HepG2 (cell line): ENCODE data around the gene SMCO4. TPM values are rescaled to one million over a fixed set of nuclear protein-coding genes. Genes with fewer than 3 reads are reported as not detected.

Experiments
- ASH2L ChIP-seq: fragments of 300-600, 200-600 bp; sonication (generic); IDR thresholded peaks from 2 replicates; pipeline ENCODE4 v1.7.0; 2017; ENCODE audit warnings: low read depth, mild to moderate bottlenecking, moderate library complexity, mixed read lengths, low read length; ENCODE audit not compliant: insufficient read length
- CEBPB ChIP-seq: IDR thresholded peaks from 2 replicates; pipeline ENCODE4 v1.6.1; 2011; ENCODE audit warnings: low read depth, low read length, improper control_type of control experiment, borderline replicate concordance
- FOSL1 ChIP-seq: sonication (generic); formaldehyde crosslinking; IDR thresholded peaks from 2 replicates; pipeline ENCODE4 v1.9.0; 2021; ENCODE audit warnings: missing genetic modification reagents, borderline replicate concordance
- RFX1 ChIP-seq: fragments of 450-650 bp; IDR thresholded peaks from 2 replicates; pipeline ENCODE4 v1.6.1; 2017
- TEAD2 ChIP-seq: sonication (generic); formaldehyde crosslinking; IDR thresholded peaks from 2 replicates; pipeline ENCODE4 v1.9.0; 2021; ENCODE audit warnings: missing genetic modification reagents
- THAP11 ChIP-seq: IDR thresholded peaks from 2 replicates; pipeline ENCODE4 v1.6.1; 2016; ENCODE audit warnings: missing biosample characterization, missing genetic modification reagents
- U2AF2 ChIP-seq: fragments of 200-400 bp; formaldehyde crosslinking; IDR thresholded peaks from 2 replicates; pipeline ENCODE4 v1.6.1; 2017; ENCODE audit warnings: low read depth, mild to moderate bottlenecking, low read length
- ZBTB8A ChIP-seq: sonication (generic); formaldehyde crosslinking; IDR thresholded peaks from 2 replicates; pipeline ENCODE4 v1.4.0; 2020; ENCODE audit warnings: mild to moderate bottlenecking, low read depth, missing genetic modification reagents, borderline replicate concordance
- ZFX ChIP-seq: sonication (generic); formaldehyde crosslinking; IDR thresholded peaks from 2 replicates; pipeline ENCODE4 v1.4.0; 2020; ENCODE audit warnings: mild to moderate bottlenecking, low read depth, missing genetic modification reagents, moderate library complexity
- ZNF382 ChIP-seq: sonication (generic); formaldehyde crosslinking; IDR thresholded peaks from 2 replicates; pipeline ENCODE4 v1.5.0; 2020; ENCODE audit warnings: missing genetic modification reagents, mild to moderate bottlenecking, borderline replicate concordance
- ZNF766 ChIP-seq: sonication (generic); formaldehyde crosslinking; IDR thresholded peaks from 2 replicates; pipeline ENCODE4 v1.5.0; 2020; ENCODE audit warnings: missing genetic modification reagents, borderline replicate concordance
- polyA plus RNA-seq, 8 experiments: library from polyadenylated mRNA; depleted of rRNA in 3 of 8; stranded (reverse) in 7 of 8; unstranded in 1 of 8; fragments of >200 nt; fragmentation: Illumina TruSeq in 4 of 8; extraction: Trizol in 4 of 8; gene quantifications; 2 replicates each; pipeline versions ENCODE4 v1.2.1 to v1.2.3, GENCODE V29; 2011 to 2016; ENCODE audit warnings: low read depth in 4 of 8, missing spikeins in 1 of 8, mixed read lengths in 1 of 8; ENCODE audit not compliant: insufficient read depth in 1 of 8
- total RNA-seq, 5 experiments: library from RNA; depleted of rRNA; stranded (reverse); fragments of >200 nt; fragmentation: Illumina TruSeq; extraction: Trizol; gene quantifications; 2 replicates each; pipeline ENCODE4 v1.2.3, GENCODE V29; 2016; ENCODE audit warnings: low read depth in 1 of 5
- TF ChIP-seq, protein P1 (sequence below): sonication (generic); formaldehyde crosslinking; IDR thresholded peaks from 2 replicates; pipeline ENCODE4 v1.5.1; 2020; ENCODE audit warnings: mild to moderate bottlenecking, missing genetic modification reagents, moderate library complexity
- TF ChIP-seq, protein P2 (sequence below): sonication (generic); formaldehyde crosslinking; IDR thresholded peaks from 2 replicates; pipeline ENCODE4 v1.5.0; 2020; ENCODE audit warnings: mild to moderate bottlenecking, missing genetic modification reagents, borderline replicate concordance
- TF ChIP-seq, protein P3 (sequence below): sonication (generic); formaldehyde crosslinking; IDR thresholded peaks from 2 replicates; pipeline ENCODE4 v1.4.0; 2020; ENCODE audit warnings: mild to moderate bottlenecking, low read depth, missing genetic modification reagents
- TF ChIP-seq, protein P4 (sequence below): sonication (generic); formaldehyde crosslinking; IDR thresholded peaks from 2 replicates; pipeline ENCODE4 v1.4.0; 2020; ENCODE audit warnings: missing genetic modification reagents

The SMCO4 gene
- total and polyA plus RNA-seq, 2 of the 13 experiments (the other 11 are each of a cell fraction or from before 2014, with no cell fraction given): 10.6 to 28.5 TPM

DNA sequence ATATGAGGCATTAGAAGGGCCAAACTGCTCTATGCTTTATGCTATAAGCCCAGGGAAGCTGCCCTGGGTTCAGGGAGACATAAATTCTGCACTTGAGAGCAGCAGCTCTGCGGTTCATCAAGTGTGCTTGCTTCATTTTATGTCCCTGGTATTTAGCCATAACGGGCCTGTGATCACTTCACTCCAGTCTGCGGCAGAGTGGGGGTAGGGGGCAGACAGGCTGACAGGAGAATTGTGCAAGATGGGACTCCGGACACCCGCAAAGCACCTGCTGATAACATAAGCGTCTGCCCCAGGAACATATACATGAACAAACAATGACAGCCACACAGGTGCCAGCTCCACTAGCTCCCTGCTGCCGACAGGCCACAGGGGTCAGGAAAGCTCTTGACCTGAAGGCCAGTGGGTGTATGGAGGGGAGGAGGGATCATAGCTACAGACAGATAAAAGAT, 56.1 kb downstream of the SMCO4 start (continued):
- TF ChIP-seq, protein P1, sequence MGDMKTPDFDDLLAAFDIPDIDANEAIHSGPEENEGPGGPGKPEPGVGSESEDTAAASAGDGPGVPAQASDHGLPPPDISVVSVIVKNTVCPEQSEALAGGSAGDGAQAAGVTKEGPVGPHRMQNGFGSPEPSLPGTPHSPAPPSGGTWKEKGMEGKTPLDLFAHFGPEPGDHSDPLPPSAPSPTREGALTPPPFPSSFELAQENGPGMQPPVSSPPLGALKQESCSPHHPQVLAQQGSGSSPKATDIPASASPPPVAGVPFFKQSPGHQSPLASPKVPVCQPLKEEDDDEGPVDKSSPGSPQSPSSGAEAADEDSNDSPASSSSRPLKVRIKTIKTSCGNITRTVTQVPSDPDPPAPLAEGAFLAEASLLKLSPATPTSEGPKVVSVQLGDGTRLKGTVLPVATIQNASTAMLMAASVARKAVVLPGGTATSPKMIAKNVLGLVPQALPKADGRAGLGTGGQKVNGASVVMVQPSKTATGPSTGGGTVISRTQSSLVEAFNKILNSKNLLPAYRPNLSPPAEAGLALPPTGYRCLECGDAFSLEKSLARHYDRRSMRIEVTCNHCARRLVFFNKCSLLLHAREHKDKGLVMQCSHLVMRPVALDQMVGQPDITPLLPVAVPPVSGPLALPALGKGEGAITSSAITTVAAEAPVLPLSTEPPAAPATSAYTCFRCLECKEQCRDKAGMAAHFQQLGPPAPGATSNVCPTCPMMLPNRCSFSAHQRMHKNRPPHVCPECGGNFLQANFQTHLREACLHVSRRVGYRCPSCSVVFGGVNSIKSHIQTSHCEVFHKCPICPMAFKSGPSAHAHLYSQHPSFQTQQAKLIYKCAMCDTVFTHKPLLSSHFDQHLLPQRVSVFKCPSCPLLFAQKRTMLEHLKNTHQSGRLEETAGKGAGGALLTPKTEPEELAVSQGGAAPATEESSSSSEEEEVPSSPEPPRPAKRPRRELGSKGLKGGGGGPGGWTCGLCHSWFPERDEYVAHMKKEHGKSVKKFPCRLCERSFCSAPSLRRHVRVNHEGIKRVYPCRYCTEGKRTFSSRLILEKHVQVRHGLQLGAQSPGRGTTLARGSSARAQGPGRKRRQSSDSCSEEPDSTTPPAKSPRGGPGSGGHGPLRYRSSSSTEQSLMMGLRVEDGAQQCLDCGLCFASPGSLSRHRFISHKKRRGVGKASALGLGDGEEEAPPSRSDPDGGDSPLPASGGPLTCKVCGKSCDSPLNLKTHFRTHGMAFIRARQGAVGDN (CRISPR knock-in tag): peak; percentile 65; the same call in 1 of the 2 replicates
- TF ChIP-seq TEAD2 (CRISPR knock-in tag): no peak
- no peak for TF ChIP-seq ZNF382 (CRISPR knock-in tag)
- TF ChIP-seq, protein P2, sequence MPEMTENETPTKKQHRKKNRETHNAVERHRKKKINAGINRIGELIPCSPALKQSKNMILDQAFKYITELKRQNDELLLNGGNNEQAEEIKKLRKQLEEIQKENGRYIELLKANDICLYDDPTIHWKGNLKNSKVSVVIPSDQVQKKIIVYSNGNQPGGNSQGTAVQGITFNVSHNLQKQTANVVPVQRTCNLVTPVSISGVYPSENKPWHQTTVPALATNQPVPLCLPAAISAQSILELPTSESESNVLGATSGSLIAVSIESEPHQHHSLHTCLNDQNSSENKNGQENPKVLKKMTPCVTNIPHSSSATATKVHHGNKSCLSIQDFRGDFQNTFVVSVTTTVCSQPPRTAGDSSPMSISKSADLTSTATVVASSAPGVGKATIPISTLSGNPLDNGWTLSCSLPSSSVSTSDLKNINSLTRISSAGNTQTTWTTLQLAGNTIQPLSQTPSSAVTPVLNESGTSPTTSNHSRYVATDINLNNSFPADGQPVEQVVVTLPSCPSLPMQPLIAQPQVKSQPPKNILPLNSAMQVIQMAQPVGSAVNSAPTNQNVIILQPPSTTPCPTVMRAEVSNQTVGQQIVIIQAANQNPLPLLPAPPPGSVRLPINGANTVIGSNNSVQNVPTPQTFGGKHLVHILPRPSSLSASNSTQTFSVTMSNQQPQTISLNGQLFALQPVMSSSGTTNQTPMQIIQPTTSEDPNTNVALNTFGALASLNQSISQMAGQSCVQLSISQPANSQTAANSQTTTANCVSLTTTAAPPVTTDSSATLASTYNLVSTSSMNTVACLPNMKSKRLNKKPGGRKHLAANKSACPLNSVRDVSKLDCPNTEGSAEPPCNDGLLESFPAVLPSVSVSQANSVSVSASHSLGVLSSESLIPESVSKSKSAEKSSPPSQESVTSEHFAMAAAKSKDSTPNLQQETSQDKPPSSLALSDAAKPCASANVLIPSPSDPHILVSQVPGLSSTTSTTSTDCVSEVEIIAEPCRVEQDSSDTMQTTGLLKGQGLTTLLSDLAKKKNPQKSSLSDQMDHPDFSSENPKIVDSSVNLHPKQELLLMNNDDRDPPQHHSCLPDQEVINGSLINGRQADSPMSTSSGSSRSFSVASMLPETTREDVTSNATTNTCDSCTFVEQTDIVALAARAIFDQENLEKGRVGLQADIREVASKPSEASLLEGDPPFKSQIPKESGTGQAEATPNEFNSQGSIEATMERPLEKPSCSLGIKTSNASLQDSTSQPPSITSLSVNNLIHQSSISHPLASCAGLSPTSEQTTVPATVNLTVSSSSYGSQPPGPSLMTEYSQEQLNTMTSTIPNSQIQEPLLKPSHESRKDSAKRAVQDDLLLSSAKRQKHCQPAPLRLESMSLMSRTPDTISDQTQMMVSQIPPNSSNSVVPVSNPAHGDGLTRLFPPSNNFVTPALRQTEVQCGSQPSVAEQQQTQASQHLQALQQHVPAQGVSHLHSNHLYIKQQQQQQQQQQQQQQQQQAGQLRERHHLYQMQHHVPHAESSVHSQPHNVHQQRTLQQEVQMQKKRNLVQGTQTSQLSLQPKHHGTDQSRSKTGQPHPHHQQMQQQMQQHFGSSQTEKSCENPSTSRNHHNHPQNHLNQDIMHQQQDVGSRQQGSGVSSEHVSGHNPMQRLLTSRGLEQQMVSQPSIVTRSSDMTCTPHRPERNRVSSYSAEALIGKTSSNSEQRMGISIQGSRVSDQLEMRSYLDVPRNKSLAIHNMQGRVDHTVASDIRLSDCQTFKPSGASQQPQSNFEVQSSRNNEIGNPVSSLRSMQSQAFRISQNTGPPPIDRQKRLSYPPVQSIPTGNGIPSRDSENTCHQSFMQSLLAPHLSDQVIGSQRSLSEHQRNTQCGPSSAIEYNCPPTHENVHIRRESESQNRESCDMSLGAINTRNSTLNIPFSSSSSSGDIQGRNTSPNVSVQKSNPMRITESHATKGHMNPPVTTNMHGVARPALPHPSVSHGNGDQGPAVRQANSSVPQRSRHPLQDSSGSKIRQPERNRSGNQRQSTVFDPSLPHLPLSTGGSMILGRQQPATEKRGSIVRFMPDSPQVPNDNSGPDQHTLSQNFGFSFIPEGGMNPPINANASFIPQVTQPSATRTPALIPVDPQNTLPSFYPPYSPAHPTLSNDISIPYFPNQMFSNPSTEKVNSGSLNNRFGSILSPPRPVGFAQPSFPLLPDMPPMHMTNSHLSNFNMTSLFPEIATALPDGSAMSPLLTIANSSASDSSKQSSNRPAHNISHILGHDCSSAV (CRISPR knock-in tag): no peak
- TF ChIP-seq ZFX (CRISPR knock-in tag): peak; percentile 71
- TF ChIP-seq THAP11 (CRISPR knock-in tag): peak; percentile 70
- TF ChIP-seq FOSL1: no peak; the same call in 1 of the 2 replicates
- TF ChIP-seq, protein P3, sequence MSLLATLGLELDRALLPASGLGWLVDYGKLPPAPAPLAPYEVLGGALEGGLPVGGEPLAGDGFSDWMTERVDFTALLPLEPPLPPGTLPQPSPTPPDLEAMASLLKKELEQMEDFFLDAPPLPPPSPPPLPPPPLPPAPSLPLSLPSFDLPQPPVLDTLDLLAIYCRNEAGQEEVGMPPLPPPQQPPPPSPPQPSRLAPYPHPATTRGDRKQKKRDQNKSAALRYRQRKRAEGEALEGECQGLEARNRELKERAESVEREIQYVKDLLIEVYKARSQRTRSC: no peak
- TF ChIP-seq CEBPB: peak; percentile 99
- no peak for TF ChIP-seq ZBTB8A (CRISPR knock-in tag)
- TF ChIP-seq ZNF766: no peak
- TF ChIP-seq ASH2L: peak; percentile 53
- no peak for TF ChIP-seq U2AF2
- TF ChIP-seq, protein P4, sequence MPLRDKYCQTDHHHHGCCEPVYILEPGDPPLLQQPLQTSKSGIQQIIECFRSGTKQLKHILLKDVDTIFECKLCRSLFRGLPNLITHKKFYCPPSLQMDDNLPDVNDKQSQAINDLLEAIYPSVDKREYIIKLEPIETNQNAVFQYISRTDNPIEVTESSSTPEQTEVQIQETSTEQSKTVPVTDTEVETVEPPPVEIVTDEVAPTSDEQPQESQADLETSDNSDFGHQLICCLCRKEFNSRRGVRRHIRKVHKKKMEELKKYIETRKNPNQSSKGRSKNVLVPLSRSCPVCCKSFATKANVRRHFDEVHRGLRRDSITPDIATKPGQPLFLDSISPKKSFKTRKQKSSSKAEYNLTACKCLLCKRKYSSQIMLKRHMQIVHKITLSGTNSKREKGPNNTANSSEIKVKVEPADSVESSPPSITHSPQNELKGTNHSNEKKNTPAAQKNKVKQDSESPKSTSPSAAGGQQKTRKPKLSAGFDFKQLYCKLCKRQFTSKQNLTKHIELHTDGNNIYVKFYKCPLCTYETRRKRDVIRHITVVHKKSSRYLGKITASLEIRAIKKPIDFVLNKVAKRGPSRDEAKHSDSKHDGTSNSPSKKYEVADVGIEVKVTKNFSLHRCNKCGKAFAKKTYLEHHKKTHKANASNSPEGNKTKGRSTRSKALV (CRISPR knock-in tag): no peak
- no peak for TF ChIP-seq RFX1
